Thyroid gland (tissue), 4 donors: ENCODE data around the gene TTN.

ENCODE experiments used
- CTCF ChIP-seq, 6 experiments: fragments of 200-600 bp in 3 of 6; fragments of 450-650 bp in 3 of 6; sonication (generic) in 3 of 6; IDR thresholded peaks; one replicate each; pipeline ENCODE4 v1.5.1; 2016 to 2019; ENCODE audit warnings: antibody characterized with exemption in 6 of 6, mild to moderate bottlenecking in 2 of 6, inconsistent platforms in 1 of 6, moderate library complexity in 1 of 6
- POLR2A ChIP-seq, 2 donors: fragments of 450-650 bp; IDR thresholded peaks; one replicate each; pipeline ENCODE4 v1.6.1; 2017; ENCODE audit warnings: antibody characterized with exemption in 2 of 2, mild to moderate bottlenecking in 2 of 2, moderate library complexity in 1 of 2

- TF ChIP-seq CTCF (IDR thresholded peaks at IDR 0.05), result no peak
- no peak for TF ChIP-seq POLR2A (IDR thresholded peaks at IDR 0.05)
Measured at GRCh38 chr2:178641498-178641897, 165.7 kb downstream of the TTN start.
